ENCODE measurements around the gene BMX. TPM values are rescaled to one million over a fixed set of nuclear protein-coding genes. Genes with fewer than 3 reads are reported as not detected.

BMX gene
- total RNA-seq, 6 experiments from 2014 or later = not detected

DNA sequence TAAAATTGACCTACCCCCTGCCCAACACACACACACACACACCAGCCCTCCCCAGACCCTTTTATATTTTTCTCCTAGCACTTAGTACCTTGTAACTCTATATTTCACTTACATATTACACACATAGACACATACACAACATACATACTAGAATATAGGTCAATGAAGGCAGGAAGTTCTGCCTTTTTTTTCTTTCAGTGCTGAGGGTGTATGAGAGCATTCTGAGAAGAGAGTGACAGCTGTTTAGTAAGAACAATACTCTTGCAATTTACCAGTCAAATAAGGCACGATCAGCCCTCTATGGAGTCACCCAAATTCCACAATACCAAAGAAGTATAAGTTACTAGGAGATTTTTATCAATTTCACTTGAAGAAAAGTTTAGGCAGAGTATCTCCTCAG, 66.7 kb downstream of the BMX start:
- H3K36me3 Mint-ChIP-seq (ENCODE audit: low read depth) = no peaks in the 10 kb centered on the region
- DNase-seq = no peak
- no peaks in the 10 kb centered on the region for H3K9me3 Mint-ChIP-seq
- H3K27me3 Mint-ChIP-seq (ENCODE audit: insufficient read depth) = peaks cover 12% of the 10 kb centered on the region
- H3K4me3 Mint-ChIP-seq = no peak overlapping the region
- H3K4me1 Mint-ChIP-seq (ENCODE audit: low read depth) = no peaks in the 10 kb centered on the region
- H3K27ac Mint-ChIP-seq = no peak overlapping the region
- TF ChIP-seq CTCF (IDR thresholded peaks at IDR 0.05) = no peak

GRCh38 chrX:15567886-15568616, 67.4 kb downstream of the BMX start:
- H3K27me3 Mint-ChIP-seq (ENCODE audit: insufficient read depth) = peaks cover 12% of the 10 kb centered on the region
- no peak overlapping the region for H3K27ac Mint-ChIP-seq
- H3K4me3 Mint-ChIP-seq = no peak overlapping the region
- no peaks in the 10 kb centered on the region for H3K9me3 Mint-ChIP-seq
- TF ChIP-seq CTCF (IDR thresholded peaks at IDR 0.05) = peak; percentile 21; the same call in 1 of the 2 replicates
- no peaks in the 10 kb centered on the region for H3K4me1 Mint-ChIP-seq (ENCODE audit: low read depth)
- H3K36me3 Mint-ChIP-seq (ENCODE audit: low read depth) = no peaks in the 10 kb centered on the region
- no peak for DNase-seq

- Mint-ChIP-seq H3K9me3 (no peaks in the 10 kb centered on the region), H3K4me1 (ENCODE audit: low read depth) (no peaks in the 10 kb centered on the region), H3K4me3 (no peak overlapping the region), H3K27me3 (ENCODE audit: insufficient read depth) (peaks cover 12% of the 10 kb centered on the region), H3K36me3 (ENCODE audit: low read depth) (no peaks in the 10 kb centered on the region), H3K27ac (no peak overlapping the region)
- no peak for DNase-seq
- TF ChIP-seq CTCF (IDR thresholded peaks at IDR 0.05) = no peak
These were observed 69.5 kb downstream of the BMX start for GRCh38 chrX:15570145-15570544.

GRCh38 chrX:15574017-15574416, 73.4 kb downstream of the BMX start:
- no peak overlapping the region for H3K4me3 Mint-ChIP-seq
- no peaks in the 10 kb centered on the region for H3K9me3 Mint-ChIP-seq
- no peak for TF ChIP-seq CTCF (IDR thresholded peaks at IDR 0.05)
- peaks cover 3% of the 10 kb centered on the region for H3K27me3 Mint-ChIP-seq (ENCODE audit: insufficient read depth)
- H3K27ac Mint-ChIP-seq = no peak overlapping the region
- no peak for DNase-seq
- no peaks in the 10 kb centered on the region for H3K36me3 Mint-ChIP-seq (ENCODE audit: low read depth)
- no peaks in the 10 kb centered on the region for H3K4me1 Mint-ChIP-seq (ENCODE audit: low read depth)

DNA sequence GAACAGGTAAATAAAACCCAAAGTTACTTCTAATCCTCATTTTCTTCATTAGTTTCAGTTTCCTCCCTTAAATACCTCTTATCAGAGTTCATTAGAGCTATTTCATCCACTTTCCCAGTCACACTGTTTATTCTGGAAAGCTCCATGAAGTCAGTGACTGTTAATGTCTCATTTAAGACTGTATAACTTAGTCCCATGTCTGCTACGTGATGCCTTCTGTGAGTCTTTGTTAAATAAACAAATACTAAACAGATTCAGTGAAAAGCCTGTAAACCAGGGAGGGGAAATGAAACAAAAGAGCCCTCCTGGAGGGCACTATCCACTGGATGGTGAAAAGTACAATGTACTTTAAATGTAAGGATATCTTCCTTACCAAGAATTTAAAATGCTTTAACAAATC, 75.4 kb downstream of the BMX start:
- H3K4me3 Mint-ChIP-seq = no peak overlapping the region
- DNase-seq = no peak
- no peaks in the 10 kb centered on the region for H3K9me3 Mint-ChIP-seq
- TF ChIP-seq CTCF (IDR thresholded peaks at IDR 0.05) = no peak
- no peak overlapping the region for H3K27ac Mint-ChIP-seq
- H3K27me3 Mint-ChIP-seq (ENCODE audit: insufficient read depth) = no peaks in the 10 kb centered on the region; the same call in 1 of the 2 replicates
- H3K36me3 Mint-ChIP-seq (ENCODE audit: low read depth) = no peaks in the 10 kb centered on the region
- H3K4me1 Mint-ChIP-seq (ENCODE audit: low read depth) = peaks cover 5% of the 10 kb centered on the region; the same call in 1 of the 2 replicates
